Mesodermal cell (in vitro differentiated cells): ENCODE results near the gene MXD4.

Experiments
- H3K27ac ChIP-seq: 2 replicates; pipeline ENCODE4 v1.7.0; 2013; ENCODE audit warnings: mild to moderate bottlenecking, low read depth, low read length, moderate library complexity; ENCODE audit not compliant: severe bottlenecking
- H3K36me3 ChIP-seq: 2 replicates; pipeline ENCODE4 v1.7.1; 2013; ENCODE audit warnings: mild to moderate bottlenecking, low read length, moderate library complexity; ENCODE audit not compliant: control insufficient read depth, insufficient read depth
- H3K4me1 ChIP-seq: one replicate; pipeline ENCODE4 v1.7.1; 2013; ENCODE audit warnings: mild to moderate bottlenecking, low read length; ENCODE audit not compliant: insufficient read depth, control insufficient read depth, poor library complexity, severe bottlenecking
- H3K4me3 ChIP-seq: 2 replicates; pipeline ENCODE4 v1.7.0; 2013; ENCODE audit warnings: low read length, control low read depth, mild to moderate bottlenecking; ENCODE audit not compliant: insufficient read depth, poor library complexity, severe bottlenecking; ENCODE audit errors: extremely low read depth
- H3K9me3 ChIP-seq: 2 replicates; pipeline ENCODE4 v1.7.1; 2013; ENCODE audit warnings: mild to moderate bottlenecking, low read length, moderate library complexity; ENCODE audit not compliant: control insufficient read depth
- WGBS, 2 experiments: methylation state at CpG; one replicate each; pipeline ENCODE4 v1.1.5; 2013; ENCODE audit warnings: missing lambda C conversion rate in 2 of 2; ENCODE audit not compliant: insufficient coverage in 2 of 2; 5-methylcytosine and 5-hydroxymethylcytosine counted together

Gene MXD4

DNA sequence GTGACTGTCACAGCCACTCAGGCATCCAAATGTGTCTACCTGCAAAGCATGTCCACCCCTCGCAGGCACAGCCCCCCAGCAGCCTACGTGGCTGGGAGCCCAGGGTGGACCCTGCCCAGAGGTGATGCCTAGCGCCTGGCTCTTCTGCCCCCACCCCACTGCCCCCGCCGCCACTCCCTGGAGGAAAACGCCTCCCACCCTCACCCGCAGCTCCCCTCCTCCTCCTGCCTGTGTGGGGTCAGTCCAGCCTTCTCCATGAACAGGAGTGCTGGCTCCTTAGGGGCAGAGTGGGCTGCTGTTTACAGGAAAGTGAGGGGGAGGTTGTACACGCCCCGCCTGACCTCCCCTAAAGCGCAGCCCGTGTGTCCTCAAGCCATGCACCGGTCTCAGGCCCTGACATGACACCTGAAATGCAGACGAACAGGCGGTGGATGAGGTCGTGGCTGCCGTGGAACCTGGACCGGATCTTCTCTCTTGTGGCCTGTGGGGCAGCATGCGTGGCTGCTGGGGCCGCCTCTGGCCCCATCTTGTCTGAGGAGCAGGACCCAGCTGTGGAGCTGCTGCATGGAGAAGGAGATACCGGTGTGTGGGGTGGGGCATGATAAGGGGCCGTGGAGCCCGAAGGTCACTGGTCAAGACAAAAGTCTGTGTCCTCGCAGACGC lies 11.9 kb upstream of the MXD4 start:
- WGBS, 2 experiments = 83 to 91% methylated on average over 17 to 21 of the region's 24 CpGs
- Histone ChIP-seq H3K4me3 (no peak overlapping the region), H3K27ac (no peak overlapping the region), H3K4me1 (peaks cover 3% of the 10 kb centered on the region), H3K36me3 (no peaks in the 10 kb centered on the region), H3K9me3 (no peaks in the 10 kb centered on the region)

DNA sequence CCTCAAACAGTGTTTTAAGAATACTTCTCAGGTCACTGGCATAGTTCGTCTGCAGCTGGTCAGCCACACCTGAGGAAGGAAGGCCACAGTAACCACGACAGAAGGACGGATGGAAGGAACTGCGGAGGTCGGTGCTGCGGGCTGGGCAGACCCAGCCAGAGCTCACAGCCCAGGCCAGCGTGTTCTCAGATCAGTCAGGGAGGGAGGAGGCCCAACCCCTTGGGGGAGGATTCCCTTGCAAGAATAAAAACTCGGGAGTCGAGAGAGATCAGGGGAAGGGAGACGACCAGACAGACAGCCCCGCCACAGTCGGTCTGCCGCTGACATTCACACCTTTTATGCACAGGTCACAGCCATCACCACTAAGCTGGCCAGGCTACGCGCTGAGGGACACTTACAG lies 11.3 kb upstream of the MXD4 start:
- Histone ChIP-seq H3K27ac (no peak overlapping the region), H3K4me3 (no peak overlapping the region), H3K36me3 (no peaks in the 10 kb centered on the region), H3K9me3 (no peaks in the 10 kb centered on the region), H3K4me1 (peaks cover 6% of the 10 kb centered on the region)
- WGBS, 2 experiments = 89 to 91% methylated on average over 13 to 15 of the region's 15 CpGs

DNA sequence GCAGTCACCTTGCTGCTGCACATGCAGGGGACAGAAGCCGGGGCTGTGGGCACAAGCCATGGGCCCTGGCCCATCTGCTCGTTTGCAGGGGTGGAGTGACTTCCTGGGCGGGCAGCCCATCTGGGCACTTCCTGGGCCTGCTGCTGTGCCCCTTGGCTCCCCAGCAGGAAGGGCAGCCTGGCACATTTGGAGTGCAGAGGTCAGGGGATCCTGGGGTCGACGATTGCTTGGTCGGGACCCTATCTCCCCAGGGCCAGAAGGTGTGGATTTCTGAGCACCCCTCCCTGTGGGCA lies 10.9 kb upstream of the MXD4 start:
- no peaks in the 10 kb centered on the region for H3K9me3 ChIP-seq
- no peak overlapping the region for H3K27ac ChIP-seq
- 93 to 94% methylated on average over 6 of the region's 6 CpGs for WGBS, 2 experiments

DNA sequence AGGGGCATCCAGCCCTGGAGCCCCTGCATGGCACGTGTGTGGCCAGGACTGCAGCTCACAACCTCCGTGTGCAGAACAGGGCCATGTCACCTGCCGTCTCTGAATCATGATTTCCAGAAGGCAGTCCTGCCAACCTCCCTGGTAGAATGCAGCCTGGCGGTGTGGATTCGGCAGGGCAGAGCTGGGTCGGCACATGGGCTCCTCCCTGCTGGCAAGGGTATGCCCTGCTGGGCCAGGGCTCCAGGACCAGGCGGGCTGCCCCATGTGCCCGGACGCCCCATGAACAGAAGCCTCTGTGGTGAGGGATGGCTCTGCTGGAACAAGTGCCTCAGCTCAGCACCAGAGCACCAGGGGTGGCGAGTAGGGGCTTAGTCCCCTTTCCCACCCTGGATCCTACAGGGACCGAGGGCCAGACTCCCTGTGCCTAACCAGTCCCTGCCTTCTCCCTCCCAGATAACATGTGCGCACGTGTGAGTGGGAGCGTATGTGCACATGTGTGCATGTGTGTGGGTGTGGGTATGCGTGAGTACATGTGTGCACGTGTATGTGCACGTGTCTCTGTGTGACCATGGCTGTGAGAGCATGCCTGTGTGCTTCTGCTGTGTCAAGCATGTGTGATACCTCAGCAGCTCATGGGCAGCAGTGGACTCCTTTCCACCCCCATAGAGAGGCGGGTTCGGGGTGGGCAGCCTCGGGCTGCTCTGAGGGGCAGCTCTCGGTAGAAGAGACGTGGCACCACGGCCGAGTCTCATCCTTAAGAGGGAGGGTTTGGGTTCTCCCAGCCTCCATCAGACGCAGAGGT lies 10.3 kb upstream of the MXD4 start:
- Histone ChIP-seq H3K4me3 (no peak overlapping the region), H3K36me3 (no peaks in the 10 kb centered on the region), H3K9me3 (no peaks in the 10 kb centered on the region), H3K4me1 (peaks cover 6% of the 10 kb centered on the region), H3K27ac (no peak overlapping the region)
- WGBS, 2 experiments = 90 to 94% methylated on average over 17 of the region's 25 CpGs

More for the DNA sequence above, 10.9 kb upstream of the MXD4 start:
- Histone ChIP-seq H3K36me3 (no peaks in the 10 kb centered on the region), H3K4me1 (peaks cover 6% of the 10 kb centered on the region), H3K4me3 (no peak overlapping the region)

DNA sequence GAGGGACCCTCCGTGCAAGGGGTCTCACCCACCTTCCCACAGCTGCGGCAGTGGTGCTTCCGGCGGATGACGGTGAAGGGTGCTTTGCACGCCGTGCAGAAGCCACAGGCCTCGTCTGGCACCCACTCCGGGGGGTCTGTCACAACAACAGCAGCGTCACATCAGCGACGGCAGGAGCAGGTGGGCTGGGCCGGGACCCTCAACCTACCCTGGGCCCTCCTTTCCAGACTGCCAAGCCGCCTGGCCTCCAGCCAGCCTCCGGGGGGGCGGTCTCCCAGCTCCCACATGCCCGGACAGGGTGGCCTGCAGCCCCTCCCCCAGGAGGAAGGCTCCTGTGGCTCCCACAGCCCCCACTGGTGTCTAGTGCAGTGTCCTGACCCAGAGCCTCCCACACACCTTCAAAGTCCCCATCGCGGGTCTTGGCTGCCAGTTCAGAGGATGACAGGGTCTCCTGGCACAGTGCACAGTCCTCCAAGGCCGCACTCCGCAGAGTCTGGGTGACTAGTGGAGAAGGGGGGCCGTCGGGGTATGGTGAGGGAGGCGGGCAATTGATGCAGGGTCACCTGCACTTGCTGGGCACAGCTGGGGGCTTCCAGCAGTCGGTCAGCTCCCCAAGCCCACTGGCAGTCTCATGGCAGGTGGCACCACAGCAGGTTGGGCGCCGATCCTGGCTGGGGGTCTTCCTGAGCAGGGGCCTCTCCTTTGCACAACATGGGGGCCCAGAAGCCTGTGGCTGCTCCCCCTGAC lies 9.5 kb upstream of the MXD4 start:
- Histone ChIP-seq H3K4me3 (no peak overlapping the region), H3K27ac (no peak overlapping the region), H3K4me1 (peaks cover 6% of the 10 kb centered on the region), H3K36me3 (no peaks in the 10 kb centered on the region), H3K9me3 (no peaks in the 10 kb centered on the region)
- 88 to 89% methylated on average over 22 to 25 of the region's 27 CpGs for WGBS, 2 experiments

DNA sequence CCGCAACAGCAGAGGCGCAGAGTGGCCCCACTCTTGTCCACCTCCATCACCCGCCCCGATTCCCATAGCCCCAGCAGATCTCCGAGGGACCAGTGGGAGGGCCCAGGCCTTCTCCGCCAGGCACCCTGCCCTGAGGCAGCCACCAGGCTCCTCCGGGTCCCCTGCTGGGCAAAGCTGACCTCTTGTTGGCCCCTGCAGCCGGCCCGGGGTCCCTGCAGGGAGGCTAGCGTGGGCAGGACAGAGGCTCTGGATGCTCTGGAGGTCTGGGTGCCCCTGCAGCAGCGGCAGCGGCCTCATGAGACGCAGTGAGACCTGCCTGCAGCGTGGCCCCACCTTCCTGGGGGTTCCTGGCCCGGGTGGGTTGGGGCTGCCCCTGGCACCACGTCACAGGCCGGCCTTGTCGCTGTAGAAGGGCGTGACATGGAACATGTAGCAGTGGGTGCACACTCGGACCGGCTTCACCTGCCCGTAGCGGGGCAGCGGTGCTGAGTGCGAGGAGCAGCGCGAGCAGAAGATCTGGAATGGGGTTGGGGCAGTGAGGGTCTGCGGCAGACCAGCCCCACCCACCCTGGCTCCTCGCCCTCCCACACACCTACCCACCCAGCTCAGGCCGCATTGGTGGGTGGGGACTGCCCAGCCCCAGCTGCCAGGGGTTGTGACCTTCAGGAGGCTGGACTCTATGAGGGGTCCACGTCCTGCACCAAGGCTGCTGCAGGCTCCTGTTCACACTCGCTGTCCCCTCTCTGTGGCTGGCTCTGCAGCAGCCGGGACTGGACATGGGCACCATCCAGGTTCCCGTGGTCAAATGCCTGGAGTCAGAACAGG lies 8.6 kb upstream of the MXD4 start:
- H3K27ac ChIP-seq = no peak overlapping the region
- 91 to 93% methylated on average over 29 to 31 of the region's 34 CpGs for WGBS, 2 experiments
- H3K4me1 ChIP-seq = peaks cover 6% of the 10 kb centered on the region
- no peaks in the 10 kb centered on the region for H3K36me3 ChIP-seq
- H3K9me3 ChIP-seq = no peaks in the 10 kb centered on the region
- H3K4me3 ChIP-seq = no peak overlapping the region

DNA sequence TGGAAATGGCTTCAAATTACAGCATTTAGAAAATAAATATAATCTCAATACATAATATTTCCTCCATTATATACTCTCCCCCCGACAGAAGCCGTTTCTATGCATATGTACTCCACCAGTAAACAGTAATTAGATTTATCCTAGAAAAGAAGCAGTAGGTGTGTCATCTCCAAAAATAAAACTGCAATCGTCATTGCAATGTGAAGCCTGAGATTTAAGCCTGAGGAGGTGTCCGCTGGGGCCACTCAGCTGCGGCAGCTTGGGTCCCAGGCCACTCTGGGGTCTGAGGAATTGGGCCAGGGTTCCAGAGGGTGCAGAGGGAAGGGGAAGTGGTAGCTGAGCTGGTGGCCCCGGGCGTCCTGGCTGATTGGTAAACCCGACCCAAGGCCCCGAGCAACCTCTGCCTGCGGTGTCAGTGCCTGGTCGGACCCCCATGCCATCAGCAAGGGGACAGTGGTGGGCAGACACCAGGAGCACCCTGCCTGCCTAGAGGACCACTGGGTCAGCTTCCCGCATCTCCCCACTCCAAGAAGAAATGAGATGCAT lies 7.8 kb upstream of the MXD4 start:
- Histone ChIP-seq H3K9me3 (no peaks in the 10 kb centered on the region), H3K27ac (no peak overlapping the region), H3K4me1 (peaks cover 6% of the 10 kb centered on the region), H3K4me3 (no peak overlapping the region), H3K36me3 (no peaks in the 10 kb centered on the region)
- WGBS, 2 experiments = 87 to 92% methylated on average over 6 to 9 of the region's 12 CpGs

DNA sequence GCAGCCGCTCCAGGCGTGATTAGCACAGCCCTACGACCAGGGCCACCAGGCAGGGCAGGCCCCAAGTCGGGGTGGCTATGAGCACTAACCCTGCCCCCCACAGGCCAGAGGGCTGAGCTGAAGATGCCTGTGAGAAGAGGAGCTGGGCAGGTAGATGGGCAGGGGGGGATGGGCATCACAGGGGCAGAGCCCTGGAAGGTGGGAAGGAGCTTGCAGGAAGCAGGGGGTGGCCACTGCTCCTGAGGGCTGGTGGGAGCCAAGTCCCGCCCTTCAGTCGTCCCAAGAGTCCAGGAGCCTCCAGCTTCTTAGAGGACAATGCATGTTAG lies 7.3 kb upstream of the MXD4 start:
- no peaks in the 10 kb centered on the region for H3K36me3 ChIP-seq
- no peak overlapping the region for H3K27ac ChIP-seq
- H3K4me1 ChIP-seq = peaks cover 6% of the 10 kb centered on the region
- no peaks in the 10 kb centered on the region for H3K9me3 ChIP-seq
- whole genome bisulfite sequencing, 2 experiments = 65 to 72% methylated on average over 6 of the region's 6 CpGs
- H3K4me3 ChIP-seq = no peak overlapping the region

DNA sequence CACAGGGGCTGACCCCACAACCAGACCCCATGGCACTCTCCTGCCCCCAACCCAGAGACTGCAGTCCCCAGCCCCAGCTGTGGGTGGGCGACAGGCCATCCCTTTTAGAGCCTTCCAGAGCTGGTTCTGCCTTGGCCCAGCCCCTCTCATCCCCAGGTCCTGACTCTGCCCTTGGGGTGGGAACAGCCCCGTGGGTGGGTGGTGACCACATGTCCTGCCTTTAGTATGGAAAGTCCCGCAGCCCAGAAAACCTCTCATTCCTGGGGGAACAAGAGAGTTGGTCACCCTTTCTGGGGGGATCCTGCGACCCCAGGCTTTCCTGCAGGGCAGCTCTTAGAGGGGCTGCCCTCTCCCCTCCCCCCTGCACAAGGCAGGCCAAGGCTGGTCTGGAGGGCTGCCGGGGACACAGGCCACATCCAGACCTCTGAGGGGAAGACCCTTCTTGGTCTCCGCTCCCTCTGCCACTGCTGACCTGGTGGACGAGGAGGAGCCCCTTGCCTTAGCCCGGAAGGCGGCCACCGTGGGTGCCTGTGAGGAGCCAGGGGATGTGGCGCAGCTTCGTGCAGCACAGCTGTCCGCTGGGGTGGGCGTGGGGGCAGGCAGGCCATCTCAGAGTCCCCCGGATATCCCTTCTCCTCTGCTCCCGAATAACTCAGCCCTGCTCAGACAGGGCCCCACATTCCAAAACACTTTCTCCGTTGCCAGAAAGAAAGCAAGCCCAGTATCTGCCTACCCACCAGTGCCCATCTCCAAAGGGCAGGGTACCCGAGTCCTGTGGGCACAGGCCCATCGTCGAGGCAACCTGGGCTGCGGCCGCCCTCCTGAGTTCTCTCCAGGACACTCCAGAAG lies 6.7 kb upstream of the MXD4 start:
- no peaks in the 10 kb centered on the region for H3K9me3 ChIP-seq
- WGBS, 2 experiments = 83 to 90% methylated on average over 16 to 21 of the region's 22 CpGs
- H3K4me3 ChIP-seq = no peak overlapping the region
- no peaks in the 10 kb centered on the region for H3K36me3 ChIP-seq
- peaks cover 10% of the 10 kb centered on the region for H3K4me1 ChIP-seq
- no peak overlapping the region for H3K27ac ChIP-seq
